Neutrophil (primary cell): ENCODE results near the gene E2F3.

Source experiments
- H3K27ac ChIP-seq: fragments of 200-600 bp; sonication (generic); 2 replicates; pipeline ENCODE4 v1.5.1; 2016; ENCODE audit warnings: mild to moderate bottlenecking, moderate library complexity
- H3K27me3 ChIP-seq: fragments of 200-600 bp; sonication (generic); 2 replicates; pipeline ENCODE4 v1.6.0; 2016; ENCODE audit warnings: mild to moderate bottlenecking
- H3K36me3 ChIP-seq: fragments of 200-600 bp; sonication (generic); 2 replicates; pipeline ENCODE4 v1.5.1; 2017
- H3K4me1 ChIP-seq, 2 experiments: fragments of 200-600 bp in 1 of 2; sonication (generic) in 1 of 2; 1 replicate in 1 of 2; 2 replicates in 1 of 2; pipeline versions ENCODE4 v1.5.1 to v1.6.1; 2013 to 2016; ENCODE audit warnings: low read depth in 1 of 2, low read length in 1 of 2, mild to moderate bottlenecking in 1 of 2, moderate library complexity in 1 of 2; ENCODE audit not compliant: control insufficient read depth in 1 of 2, insufficient read depth in 1 of 2
- H3K4me3 ChIP-seq, 2 experiments: fragments of 200-600 bp in 1 of 2; sonication (generic) in 1 of 2; 1 replicate in 1 of 2; 2 replicates in 1 of 2; pipeline ENCODE4 v1.5.1; 2013 to 2016; ENCODE audit warnings: low read depth in 1 of 2, low read length in 1 of 2, mild to moderate bottlenecking in 1 of 2, moderate library complexity in 1 of 2
- H3K9me3 ChIP-seq: fragments of 200-600 bp; sonication (generic); 2 replicates; pipeline ENCODE4 v1.5.1; 2016
- TF ChIP-seq, protein P1 (sequence below): fragments of 200-600 bp; sonication (generic); IDR thresholded peaks from 2 replicates; pipeline ENCODE4 v1.5.1; 2016; ENCODE audit warnings: antibody characterized with exemption

Gene E2F3

DNA sequence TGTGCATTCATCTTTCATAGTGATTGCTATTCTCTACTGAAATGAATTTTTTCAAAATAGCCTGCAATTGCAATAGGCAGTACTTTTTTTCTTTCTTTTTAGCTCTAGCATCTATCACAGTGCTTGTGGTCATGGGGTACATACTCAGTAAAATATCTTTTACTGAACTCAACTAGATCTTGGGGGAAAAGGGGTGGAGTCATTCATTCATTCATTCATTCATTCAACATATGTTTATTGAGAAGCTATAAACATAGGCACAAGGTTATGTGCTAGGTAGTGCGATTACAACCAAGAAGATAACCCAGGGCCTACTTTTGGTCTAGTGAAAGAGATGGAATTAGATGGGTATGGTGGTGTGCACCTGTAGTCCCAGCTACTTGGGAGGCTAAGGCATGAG lies 131.2 kb downstream of the E2F3 start:
- H3K9me3 ChIP-seq = no peaks in the 10 kb centered on the region

DNA sequence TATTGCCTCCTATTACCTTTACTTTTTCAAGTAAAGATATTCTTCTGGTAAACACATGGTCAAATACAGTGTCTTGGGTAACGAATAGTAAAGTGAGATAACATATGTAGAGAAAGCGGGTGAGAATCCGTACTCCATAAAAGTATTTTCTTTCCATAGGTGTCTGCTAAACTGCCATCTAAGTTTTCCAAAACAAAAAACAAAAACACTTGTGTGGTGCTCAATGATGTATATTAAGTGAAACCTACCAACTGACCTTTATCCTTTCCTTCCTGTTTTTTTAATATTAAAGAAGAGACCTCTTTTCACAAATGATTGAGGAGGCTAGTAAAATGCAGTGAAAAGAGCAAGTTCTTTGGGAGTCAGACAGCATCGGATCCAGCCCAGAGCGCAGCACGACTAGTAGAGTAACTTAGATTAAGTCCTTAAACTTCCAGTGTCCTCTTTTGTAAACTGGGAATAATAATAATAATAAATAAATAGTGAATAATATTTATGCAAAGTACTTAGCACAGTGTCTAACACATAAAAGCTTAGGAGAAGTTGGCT lies 132.1 kb downstream of the E2F3 start:
- peaks cover 13 to 15% of the 10 kb centered on the region in 2 experiments for H3K4me1 ChIP-seq
- H3K9me3 ChIP-seq = no peaks in the 10 kb centered on the region
- H3K27me3 ChIP-seq = no peaks in the 10 kb centered on the region
- peak overlapping the region; percentile 76 for H3K27ac ChIP-seq
- no peaks in the 10 kb centered on the region for H3K36me3 ChIP-seq
- peak overlapping the region; percentile 77 to 97 for H3K4me3 ChIP-seq
- TF ChIP-seq, protein P1, sequence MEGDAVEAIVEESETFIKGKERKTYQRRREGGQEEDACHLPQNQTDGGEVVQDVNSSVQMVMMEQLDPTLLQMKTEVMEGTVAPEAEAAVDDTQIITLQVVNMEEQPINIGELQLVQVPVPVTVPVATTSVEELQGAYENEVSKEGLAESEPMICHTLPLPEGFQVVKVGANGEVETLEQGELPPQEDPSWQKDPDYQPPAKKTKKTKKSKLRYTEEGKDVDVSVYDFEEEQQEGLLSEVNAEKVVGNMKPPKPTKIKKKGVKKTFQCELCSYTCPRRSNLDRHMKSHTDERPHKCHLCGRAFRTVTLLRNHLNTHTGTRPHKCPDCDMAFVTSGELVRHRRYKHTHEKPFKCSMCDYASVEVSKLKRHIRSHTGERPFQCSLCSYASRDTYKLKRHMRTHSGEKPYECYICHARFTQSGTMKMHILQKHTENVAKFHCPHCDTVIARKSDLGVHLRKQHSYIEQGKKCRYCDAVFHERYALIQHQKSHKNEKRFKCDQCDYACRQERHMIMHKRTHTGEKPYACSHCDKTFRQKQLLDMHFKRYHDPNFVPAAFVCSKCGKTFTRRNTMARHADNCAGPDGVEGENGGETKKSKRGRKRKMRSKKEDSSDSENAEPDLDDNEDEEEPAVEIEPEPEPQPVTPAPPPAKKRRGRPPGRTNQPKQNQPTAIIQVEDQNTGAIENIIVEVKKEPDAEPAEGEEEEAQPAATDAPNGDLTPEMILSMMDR = no peak

More for the DNA sequence above, 131.2 kb downstream of the E2F3 start:
- Histone ChIP-seq H3K27me3 (no peaks in the 10 kb centered on the region), H3K36me3 (no peaks in the 10 kb centered on the region), H3K4me3 (no peak overlapping the region), H3K27ac (no peak overlapping the region), H3K4me1 (peaks cover 19 to 24% of the 10 kb centered on the region in 2 experiments)
- TF ChIP-seq, protein P1 = no peak

DNA sequence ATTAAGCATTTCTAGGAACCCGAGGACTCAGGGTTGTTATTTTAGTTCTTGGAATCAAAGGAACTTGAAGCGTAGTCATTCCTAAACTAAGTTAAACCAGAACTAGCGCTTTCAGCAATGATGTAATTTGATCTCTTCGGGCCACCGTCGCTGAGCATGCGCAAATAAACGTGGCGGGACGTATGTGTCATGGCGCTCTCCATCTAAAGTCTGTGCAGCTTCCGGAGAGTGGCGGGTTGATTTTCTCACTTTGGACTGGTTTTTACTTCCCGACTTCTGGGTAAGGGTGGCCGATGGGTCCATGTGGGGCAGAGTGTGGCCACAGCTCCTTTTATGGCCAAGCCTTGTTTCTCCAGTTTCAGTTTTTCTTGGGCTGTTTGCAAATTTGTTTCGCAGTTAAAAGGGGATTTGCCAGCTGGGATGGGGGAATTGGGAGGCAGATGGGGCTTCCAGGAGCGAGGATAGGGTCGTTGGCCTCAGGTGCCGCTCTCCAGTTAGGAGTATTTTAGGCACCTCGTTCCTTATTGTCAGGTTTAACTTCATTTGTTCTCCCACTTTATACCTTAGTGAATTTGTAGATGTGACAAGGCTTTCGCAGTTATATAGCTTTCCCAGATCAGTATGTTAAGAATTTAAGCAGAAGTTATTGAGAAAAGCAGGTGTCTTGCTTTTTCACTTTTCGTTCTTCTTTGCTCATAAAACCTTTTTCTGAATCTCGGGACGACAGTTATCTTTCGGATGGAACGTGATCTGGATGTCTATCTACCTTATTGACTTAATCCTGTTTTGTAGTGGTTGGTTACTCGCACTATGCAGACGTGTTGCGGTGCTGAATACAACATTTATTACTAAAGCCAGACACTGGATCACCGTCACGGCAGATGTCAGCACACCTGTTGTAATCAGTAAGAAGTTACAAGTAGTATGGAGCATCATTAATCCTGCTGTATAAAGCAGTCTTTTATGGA lies 132.9 kb downstream of the E2F3 start, which contains the start of gene CDKAL1:
TSS of gene CDKAL1 (plus strand) at position 163 of the 968 bp plus-strand sequence. CDS start 11,894 bp downstream, outside the sequence.
- Histone ChIP-seq H3K4me3 (peak within 1 kb of the TSS; percentile 77 to 97), H3K4me1 (peaks cover 13% of the 10 kb centered on the region in 2 experiments), H3K36me3 (no peaks in the 10 kb centered on the region), H3K9me3 (no peaks in the 10 kb centered on the region), H3K27me3 (no peaks in the 10 kb centered on the region), H3K27ac (peak within 1 kb of the TSS; percentile 76)
- TF ChIP-seq, protein P1 = no peak

DNA sequence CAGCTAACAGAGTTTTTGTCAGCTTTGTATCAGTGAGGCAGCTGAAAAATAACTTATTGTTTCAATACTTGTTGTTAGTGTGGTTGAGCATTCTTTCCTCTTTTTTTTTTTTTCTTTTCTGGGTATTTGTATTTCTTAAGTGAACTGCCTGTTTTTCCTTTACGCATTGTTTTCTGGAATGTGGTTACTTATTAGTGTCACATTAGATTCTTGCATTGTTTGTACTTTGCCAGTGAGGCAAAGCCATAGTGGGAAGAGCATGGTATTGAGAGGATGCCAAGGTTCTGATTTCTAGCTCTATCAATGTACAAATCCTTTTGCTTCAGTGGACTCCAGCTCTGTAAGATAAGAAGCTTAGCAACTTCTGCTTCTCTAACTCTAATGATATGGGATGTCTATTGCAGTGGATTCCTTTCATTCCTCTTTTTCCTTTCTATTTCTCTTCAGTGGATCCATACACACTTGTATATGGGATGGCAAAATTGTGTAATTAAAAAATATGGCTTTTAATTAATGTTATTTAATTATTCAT lies 136.5 kb downstream of the E2F3 start:
- Histone ChIP-seq H3K4me1 (peaks cover 13% of the 10 kb centered on the region in 2 experiments), H3K36me3 (peaks cover 10% of the 10 kb centered on the region), H3K27me3 (no peaks in the 10 kb centered on the region), H3K27ac (no peak overlapping the region), H3K9me3 (no peaks in the 10 kb centered on the region), H3K4me3 (no peak overlapping the region)
- TF ChIP-seq, protein P1 = no peak

DNA sequence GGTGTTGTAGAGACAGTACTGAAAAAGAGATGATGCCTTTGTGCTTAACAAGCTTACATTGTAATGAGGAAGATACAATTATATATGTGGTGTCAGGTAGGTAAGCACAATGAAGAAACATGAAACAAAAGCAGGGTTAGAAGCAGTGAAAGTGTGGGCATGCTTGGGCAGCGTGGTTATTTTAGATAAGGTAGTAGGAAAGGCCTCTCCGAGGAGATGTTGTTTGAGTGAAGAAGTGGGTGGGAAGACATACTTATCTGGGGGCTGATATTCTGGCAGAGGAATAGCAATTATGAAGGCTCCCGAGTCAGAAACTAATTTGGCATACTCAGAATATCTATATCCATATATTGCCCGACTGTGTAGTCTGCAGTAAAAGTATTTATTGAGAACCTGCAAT lies 137.2 kb downstream of the E2F3 start:
- Histone ChIP-seq H3K4me3 (no peak overlapping the region), H3K4me1 (peaks cover 10 to 13% of the 10 kb centered on the region in 2 experiments), H3K27ac (no peak overlapping the region), H3K9me3 (no peaks in the 10 kb centered on the region), H3K36me3 (peaks cover 10% of the 10 kb centered on the region), H3K27me3 (no peaks in the 10 kb centered on the region)
- TF ChIP-seq, protein P1 = no peak
